NCI-H82 (cell line): ENCODE data around the gene B9D1.
"Not testable (repeated sequence)": the region's sequence is repeated elsewhere in the genome, so short reads cannot be mapped to it uniquely, and the experiment has no call there.

Source experiments
- DNase-seq: peaks from one replicate; lab custom pipeline; 2025; lab: John Stamatoyannopoulos, UW

B9D1 gene

DNA sequence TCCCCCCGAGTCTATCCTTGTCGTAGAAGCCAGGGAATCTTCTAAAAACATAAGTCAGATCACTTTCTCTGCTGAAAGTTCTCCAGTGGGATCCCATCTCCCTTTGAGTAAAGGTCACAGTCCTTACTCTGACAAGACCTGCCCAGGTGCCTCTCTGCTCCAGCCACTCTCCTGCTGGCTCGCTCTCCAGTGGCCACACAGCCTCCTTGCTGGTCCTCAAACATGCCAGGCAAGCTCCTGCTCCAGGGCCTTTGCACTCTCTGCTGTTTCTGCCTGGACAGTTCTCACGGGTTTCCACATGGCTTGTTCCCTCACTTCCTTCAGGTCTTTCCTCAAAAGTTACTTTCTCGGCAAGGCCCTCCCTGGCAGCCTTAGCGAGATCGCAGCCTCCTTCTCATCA lies 3.4 kb downstream of the B9D1 start:
- DNase-seq: no peak

DNA sequence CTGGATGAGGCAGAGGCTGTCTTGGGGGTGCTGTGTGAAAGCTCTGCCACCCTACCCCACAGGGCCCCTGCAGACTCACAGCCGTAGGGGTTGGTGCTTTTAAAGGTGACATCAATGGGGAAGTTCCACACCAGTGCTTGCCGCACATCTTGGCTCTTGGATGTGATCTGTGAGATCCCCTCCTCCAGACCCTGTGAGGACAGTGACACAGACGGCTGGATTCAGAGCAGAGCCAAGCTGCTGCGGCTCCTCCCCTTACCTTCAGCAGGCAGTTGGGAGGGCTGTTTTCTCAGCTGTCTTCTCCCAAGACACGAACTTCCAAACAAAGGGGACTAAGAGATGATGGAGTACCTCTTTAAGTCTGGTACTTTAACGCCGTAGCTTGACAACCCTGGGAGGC lies 4.8 kb downstream of the B9D1 start:
- DNase-seq: no peak

DNA sequence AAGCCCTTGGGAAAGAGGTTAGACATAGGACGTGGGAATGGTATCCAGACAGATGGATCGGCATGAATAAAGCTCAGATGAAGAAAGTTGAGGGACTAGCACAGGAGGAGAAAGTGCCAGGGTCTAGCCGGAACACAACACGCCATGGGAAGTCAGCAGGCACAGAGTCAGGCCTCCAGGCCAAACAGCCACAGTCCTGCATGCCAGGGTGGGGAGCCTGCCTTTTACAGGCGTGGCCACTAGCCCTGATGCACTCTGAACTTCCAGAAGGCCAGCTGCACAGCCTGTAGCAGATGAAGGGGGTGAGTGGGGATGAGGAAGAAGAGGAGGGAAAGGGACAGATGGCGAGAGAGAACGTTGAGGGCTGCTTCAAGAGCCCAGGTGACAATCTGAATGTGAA lies 5.2 kb downstream of the B9D1 start:
- no peak for DNase-seq

DNA sequence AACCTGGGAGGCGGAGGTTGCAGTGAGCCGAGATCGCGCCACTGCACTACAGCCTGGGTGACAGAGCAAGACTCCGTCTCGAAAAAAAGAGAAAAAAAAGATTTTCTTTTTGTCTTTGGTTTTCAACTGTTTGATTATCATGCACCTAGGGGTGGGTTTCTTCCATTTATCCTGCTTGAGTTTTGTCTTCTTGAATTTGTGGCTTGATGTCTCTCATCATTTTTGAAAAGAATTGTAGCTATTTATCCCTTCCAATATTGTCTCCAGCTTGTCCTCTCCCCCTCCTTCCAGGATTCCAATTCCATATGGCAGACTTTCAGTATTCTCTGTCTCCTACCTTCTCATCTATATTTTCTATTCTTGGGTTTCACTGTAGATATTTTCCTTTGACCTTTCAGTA lies 7.8 kb downstream of the B9D1 start:
- DNase-seq: no peak

DNA sequence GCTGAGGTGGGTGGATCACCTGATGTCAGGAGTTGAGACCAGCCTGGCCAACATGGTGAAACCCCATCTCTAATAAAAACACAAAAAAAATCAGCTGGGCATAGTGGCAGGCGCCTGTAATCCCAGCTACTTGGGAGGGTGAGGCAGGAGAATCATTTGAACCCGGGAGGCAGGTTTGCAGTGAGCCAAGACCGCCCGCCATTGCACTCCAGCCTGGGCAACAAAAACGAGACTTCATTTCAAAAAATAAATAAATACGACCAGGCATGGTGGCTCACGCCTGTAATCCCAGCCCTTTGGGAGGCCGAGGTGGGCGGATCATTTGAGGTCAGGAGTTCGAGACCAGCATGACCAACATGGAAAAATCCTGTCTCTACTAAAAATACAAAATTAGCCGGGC lies 9.1 kb downstream of the B9D1 start:
- not testable (repeated sequence) for DNase-seq

DNA sequence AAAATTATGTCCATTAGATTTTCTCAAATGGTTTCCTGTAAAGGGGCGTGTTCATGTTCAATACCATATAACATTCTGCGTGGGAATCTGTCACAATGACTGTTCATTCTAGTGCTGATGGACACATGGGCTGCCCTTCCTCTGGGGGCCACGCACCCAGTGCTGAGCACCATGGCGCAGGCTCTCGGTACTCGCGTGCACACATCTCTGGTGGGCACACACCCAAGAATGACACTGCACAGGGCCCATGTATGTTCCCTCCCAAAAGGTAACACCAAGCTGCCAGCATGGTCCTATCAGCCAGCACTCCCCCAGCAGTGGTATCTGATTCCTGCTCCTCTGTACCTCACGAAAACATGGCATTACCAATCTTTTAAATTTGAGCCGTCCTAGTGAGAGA lies 13.7 kb downstream of the B9D1 start:
- no peak for DNase-seq

DNA sequence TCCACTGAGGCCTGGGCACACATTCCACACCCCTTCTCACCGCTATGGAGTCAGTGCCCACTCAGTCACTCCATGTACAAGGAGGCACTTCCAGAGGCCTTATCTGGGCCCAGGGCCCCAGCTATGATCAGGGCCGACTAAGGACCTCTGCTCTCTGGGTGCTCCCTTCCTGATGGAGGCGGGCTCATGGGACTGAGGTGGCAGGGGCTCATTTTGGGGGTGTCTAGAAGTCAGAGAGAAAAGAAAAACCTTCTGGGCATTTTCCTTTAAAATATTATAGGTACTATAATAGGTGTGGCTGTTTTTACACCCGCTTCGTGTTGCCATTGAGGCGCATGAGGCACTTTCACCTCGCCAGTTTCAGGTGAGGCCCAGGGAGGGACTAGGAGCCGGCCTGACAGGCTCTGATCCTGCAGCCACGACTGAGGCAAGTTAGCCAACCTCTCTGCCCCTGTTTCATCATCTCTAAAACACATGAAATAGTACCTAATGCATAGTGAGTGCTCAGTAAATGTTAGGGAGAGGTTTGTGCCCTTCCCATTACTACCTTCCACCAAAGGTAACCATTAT lies 14.4 kb downstream of the B9D1 start:
- no peak for DNase-seq

DNA sequence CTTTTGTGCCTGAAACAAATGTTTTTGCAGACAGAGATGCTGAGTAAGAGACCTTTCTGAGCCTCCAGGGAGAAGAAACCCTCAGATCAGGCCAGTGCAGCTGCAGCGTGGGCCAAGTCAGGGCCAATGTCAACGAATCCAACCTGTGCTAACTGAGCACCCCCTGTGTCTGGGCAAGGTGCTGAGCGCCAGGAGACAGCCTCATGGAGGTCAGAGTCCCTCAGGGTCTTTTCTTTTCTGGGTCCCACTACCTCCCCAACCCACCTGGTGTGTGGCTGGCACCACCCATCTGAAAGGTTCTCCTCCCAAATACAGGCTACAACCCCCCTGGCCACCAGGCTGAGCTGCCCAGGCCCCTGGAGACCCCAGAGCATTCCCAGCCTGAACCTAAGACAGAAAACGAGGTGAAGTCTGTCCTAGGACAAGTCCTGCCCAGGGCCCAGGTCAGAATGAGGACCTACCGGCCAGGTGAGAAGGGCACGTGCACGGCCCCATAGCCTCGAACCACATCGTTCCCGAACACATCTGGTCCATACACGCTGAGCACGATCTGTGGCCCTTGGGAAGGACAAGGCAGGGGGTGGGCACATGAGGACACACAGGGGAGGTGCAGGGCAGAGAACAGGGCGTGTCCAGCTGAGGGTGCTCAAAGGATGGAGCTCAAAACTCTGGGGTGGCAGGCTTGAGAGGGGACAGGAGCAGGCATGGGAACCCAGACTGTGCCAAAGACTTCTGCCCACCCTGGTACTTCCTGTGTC lies 15.0 kb downstream of the B9D1 start:
- no peak for DNase-seq

DNA sequence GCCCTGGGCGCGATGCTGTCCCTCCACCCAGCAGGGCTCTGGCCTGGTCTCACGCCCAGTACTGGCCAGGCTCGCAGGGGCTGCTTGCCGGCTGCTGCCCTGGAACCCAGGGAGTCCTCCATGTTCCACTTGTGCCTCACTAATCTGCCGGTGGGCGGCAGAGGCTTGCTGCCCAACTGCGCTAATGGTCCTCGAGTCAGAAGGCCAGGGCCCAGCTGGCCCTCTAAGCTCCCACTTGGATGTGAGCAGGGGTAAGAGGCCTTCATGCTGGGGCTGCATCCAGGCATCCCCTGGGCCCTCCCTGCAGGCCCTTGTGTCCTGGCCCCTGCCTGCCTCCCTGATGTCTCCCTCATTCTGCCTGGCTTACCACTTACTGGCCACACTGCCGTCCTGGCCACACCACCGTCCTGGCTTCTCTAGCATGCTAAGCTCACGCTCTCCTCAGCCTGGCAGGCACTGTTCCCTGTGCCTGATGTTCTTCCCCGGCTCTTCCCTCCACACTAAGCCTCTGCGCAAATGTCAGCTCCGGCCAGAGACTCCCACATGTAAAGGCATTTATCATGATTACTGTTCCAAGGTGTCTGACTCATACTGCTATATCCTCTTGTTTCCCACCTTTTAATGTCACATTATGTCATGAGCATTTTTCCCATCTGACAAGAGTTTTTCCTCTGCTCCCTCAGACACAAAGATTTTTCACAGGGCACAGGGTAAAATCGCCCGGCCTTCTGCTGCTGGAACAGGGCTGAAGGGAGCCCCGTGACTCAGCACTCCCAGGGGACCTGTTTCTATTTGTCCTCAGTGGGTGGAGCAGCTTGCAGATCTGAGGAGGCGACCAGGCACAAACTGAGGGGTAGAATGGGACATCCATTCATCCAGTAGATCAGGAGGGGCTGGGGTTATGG lies 15.9 kb downstream of the B9D1 start:
- peak; percentile 94 for DNase-seq

DNA sequence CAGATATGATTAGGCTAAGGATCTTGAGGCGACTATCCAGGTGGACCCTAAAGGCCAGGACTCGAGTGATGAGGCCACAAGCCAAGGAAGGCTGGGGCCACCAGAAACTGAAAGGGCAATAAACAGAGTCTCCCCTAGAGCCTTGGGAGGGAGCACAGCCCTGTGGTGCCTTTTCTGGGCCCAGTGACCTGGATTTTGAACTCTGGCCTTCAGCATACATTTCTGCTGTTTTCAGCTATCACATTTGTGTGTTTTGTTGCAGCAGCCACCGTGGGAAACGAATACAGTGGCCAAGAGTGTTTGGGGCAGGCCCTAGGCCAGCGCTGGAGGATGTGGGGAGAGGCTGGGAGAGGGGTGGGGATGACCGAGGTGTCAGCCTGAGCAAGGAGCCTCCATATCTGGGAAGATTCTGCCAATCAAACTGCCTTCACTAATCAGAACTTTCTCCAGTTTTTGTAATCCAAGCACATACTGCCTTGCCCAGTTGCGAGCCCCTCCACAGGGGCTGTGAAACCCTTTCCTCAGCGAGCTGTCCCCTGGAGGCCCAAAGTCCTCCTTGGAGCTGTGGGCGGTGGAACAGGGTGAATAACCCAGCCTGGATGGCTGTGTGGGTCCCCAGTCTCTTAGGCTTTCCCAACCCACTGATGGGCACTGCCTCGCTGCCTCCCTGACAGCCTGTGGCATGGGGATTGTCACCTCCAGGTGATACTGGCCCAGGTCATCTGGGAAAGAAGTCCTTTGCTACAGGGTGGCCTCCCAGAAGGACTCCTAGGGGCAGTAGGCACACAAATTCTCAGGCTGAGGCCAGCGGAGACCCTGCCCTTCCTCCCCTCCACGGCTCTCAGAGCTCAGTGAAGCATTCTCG lies 16.8 kb downstream of the B9D1 start:
- DNase-seq: no peak

DNA sequence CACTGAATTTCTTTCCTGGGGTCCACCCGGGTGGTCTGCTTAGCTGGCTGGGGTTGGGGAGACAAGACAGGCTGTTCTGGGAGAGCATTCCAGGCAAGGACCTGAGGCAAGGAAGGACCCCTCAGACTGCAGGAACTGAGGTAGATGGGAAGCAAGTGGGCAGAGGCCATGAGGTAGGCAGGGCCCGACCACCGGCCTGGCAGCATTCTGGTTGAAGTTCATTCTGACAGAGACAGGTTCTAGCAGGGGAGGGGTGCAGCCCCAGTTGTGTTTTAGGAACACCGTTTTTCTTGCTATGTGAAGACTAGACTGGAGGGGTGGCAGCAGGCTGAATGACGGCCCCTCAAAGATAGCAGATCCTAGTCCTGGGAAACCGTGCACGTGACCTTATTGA lies 17.5 kb downstream of the B9D1 start:
- no peak for DNase-seq

DNA sequence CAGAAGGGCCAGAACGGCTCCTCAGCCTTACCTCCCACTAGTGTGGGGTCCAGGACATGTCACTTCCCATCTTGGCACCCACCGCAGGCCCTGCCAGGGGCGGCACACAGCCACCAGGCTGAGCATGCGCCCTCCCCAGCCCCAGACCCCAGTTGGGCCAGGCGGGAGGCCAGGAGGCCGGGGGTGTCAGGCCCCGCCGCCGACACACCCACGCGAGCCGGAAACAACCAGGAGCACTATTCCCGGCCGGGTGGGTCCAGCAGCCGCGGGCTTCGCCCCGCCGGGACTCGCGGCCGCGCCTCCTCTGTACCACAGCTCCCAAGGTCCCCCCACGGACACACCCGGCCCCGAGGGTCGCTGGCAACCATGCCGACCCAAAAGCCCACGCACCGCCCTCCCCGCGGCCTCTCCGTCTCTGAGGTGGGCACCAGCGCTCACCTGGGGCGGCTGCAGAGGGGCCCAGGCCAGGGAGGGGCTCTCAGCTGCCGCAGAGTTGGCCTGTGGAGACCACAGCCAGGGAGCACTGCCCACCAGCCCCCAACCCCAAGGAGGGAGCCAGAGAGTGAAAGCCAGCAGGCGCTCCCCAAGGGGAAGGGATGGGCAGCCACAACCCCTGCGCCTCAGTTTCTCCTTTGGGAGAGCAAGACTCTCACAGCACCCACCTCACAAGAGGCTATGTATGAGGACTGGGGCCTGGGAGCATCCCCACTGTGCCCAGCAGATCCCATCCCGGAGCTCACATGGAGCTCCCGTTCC lies 18.0 kb downstream of the B9D1 start:
- no peak for DNase-seq

DNA sequence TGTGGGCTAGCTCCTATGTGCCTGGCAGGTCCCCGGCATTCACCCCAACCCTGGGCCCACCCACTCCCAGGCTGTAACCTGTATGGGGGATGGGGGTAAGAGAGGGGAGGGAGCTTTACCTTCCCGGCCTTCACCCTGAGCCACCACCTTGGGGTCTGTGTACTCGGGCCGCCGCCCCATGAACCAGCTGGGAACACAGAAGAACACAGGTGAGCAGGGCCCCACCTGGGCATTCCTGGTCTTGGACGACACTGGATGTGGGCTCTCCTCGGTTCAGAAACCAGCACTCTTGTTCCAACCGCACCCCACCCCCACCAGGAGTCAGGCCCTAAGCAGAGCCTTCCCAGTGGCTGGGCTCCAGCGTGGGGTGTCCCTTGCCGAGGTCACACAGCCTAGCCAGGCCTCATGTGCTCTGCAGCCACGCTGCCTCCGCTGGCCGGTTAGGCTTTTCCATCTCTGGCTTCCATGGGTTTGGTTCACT lies 18.8 kb downstream of the B9D1 start:
- DNase-seq: no peak

DNA sequence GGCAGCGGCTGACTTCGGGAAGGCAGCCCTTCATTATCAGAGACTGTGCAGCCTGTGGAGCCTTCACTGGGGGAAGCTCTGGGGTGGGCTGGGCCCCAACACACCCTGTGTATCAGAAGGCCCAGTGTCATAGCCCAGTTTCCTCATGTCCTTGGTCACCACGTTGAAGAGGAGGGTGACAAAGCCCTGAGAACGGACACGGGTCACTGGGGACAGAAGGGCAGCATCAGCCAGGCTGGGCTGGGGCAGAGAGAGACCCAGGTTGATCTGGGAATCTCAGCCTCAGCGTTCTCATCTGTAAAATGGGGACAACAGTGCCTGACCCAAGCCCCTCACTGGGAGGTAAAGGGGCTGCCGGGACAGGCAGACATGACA lies 19.3 kb downstream of the B9D1 start:
- DNase-seq: no peak

DNA sequence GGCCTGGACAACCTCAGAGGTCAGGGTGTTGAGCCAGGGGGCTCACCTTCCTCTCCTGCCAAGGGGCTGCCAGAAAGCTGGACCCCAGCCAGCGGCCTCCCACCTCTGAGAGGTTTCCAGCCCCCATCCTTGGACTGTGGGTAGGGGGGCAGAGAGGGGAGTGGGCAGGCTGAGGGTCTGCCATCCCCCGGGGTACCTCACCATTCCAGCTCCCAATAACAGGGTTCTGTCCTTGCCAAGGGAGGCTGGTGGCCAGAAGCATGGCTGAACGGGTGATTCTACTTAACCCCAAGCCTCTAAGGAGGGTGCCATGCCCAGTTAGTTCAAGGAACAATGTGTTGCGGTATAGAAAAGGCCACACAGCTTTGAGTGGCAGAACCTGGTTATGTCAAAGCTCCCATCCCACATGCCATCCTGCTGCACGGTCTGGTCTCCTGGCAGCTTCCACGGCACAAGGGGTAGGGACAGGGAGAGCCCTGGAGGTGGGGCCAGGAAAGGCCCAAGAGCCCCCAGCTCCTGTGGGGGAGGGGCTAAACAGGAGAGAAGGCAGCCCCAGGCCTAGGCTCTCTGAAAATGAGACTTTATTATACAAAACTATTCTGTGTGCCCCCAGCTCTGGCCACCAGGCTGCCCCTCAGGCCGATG lies 19.8 kb downstream of the B9D1 start:
- no peak for DNase-seq

DNA sequence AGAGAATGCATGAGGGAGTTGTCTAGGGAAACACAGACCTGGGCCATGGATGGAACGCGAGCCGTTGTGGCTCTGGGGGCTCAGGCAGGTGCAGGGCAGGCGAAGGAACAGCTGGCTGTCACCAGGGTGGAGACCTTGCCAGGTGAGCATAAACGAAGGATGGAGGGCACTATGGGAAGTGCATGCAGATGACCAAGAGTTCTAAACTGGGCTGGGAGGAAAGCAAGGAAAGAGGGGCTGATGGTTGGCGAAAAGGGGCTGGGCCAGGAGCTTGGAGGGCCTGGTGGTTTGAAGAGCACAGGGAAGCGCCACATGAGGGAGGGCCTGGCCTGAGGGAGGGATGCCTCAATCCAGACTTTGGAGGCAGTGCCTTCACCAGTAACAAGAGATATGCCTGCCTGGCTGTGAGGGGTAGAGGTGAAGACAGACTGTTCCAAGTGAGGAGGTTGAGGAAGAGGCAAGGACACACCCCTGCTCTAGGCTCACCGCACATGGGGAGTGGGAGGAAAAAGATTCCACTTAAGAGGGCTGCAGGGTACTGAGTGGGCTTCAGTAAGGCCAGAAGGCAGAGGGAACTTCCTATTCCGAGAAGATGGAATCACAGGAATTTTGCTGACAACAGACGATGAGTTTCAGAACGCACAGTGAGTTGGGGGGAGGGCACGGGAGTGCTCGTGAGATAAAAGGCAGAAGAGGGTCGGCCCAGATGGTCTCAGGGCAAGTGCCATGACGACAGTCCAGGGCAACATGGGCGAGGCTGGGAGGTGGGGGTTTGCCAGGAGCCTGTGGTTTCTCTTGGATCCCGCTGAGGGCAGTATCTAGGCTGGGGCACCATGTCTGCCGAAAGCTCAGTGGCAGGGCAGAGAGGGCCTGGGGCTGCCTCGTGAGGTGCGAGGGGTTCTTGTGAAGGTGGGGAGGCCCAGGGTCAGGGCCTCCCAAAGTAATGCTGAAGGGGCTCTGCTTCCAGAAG lies 20.6 kb downstream of the B9D1 start:
- no peak for DNase-seq

DNA sequence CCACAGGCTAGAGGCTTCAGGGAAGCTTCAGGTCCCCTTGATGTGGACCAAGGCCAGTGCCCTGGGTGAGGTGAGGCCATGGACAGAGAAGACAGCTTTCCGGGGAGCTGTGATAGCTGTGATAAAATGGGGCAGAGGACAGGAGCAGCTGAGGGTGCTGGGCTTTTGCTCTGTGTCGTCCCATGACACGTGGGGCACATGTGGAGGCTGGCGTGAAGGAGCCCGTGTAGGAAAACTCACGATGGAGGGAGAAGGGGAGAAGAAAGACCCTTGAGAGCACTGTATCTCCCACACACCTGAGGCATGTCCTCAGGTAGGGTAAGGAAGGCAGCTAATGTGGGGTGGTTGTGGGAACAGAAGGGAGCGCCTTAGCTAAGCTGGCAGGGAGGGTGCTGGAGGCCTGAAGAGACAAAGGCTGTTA lies 21.3 kb downstream of the B9D1 start:
- DNase-seq: no peak

DNA sequence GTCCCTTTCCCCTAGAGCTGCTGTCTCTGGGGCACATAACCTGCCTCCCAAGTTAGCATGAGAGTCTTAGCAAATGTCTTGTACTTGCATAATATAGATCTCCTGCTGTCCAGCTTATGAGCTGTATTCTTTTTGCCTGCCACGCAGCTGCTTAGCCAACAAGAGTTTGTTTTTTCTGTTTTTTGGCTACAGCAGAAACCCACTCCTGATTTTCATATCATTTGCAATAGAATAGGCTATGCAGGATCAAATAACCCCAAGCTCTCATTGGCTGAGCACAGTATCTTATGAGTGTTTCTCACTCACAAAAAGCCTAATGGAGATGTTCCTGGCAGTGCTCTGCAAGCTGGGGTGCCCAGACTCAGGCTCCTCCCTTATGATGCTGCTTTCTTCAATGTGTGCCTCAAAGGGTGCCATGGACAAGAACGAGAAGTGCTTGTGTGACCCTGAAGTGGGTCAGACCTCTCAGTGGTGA lies 23.1 kb downstream of the B9D1 start:
- no peak for DNase-seq
